Measurements from ENCODE around the gene CYLD.

DNA sequence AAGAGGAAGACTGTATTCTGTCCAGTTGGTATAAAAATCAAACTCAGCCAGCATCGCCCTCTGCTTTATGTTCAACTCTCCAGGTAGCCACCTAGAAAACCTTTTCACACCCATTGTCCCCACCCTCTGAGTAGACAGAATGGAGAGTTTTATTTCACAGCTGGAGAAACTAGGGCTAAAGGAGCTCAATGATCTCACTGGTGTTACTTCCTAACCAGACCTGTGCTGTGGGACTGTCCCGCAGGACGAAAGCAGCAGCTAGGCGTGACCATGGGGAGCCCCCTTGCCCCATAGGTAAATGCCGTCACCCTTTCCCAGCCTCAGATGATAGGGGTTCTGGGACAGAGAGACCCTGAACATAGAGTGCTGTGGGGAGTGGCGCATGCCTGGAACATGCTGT, 67.7 kb downstream of the CYLD start:
- TF ChIP-seq, protein P1, sequence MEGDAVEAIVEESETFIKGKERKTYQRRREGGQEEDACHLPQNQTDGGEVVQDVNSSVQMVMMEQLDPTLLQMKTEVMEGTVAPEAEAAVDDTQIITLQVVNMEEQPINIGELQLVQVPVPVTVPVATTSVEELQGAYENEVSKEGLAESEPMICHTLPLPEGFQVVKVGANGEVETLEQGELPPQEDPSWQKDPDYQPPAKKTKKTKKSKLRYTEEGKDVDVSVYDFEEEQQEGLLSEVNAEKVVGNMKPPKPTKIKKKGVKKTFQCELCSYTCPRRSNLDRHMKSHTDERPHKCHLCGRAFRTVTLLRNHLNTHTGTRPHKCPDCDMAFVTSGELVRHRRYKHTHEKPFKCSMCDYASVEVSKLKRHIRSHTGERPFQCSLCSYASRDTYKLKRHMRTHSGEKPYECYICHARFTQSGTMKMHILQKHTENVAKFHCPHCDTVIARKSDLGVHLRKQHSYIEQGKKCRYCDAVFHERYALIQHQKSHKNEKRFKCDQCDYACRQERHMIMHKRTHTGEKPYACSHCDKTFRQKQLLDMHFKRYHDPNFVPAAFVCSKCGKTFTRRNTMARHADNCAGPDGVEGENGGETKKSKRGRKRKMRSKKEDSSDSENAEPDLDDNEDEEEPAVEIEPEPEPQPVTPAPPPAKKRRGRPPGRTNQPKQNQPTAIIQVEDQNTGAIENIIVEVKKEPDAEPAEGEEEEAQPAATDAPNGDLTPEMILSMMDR (IDR thresholded peaks at IDR 0.05): no peak
- TF ChIP-seq POLR2A (IDR thresholded peaks at IDR 0.05): no peak
